Cardiac fibroblast (primary cell): ENCODE data around the gene SPI1.

Experiments
- DNase-seq, 2 donors: peaks; one replicate each; pipeline versions ENCODE4 v3.0.0 to v3.0.0-alpha.2; 2010; ENCODE audit warnings: low read depth in 2 of 2
- H3K4me3 ChIP-seq, 2 donors: replicated peaks in 1 of 2; 1 replicate in 1 of 2; 2 replicates in 1 of 2; pipeline ENCODE4 v1.5.1; 2011; ENCODE audit warnings: low read depth in 2 of 2, low read length in 2 of 2, mild to moderate bottlenecking in 2 of 2, moderate library complexity in 1 of 2
- TF ChIP-seq, protein P1 (sequence below): IDR thresholded peaks from one replicate; pipeline ENCODE4 v1.5.1; 2011; ENCODE audit warnings: low read depth, mild to moderate bottlenecking, low read length, inconsistent platforms

SPI1 gene

DNA sequence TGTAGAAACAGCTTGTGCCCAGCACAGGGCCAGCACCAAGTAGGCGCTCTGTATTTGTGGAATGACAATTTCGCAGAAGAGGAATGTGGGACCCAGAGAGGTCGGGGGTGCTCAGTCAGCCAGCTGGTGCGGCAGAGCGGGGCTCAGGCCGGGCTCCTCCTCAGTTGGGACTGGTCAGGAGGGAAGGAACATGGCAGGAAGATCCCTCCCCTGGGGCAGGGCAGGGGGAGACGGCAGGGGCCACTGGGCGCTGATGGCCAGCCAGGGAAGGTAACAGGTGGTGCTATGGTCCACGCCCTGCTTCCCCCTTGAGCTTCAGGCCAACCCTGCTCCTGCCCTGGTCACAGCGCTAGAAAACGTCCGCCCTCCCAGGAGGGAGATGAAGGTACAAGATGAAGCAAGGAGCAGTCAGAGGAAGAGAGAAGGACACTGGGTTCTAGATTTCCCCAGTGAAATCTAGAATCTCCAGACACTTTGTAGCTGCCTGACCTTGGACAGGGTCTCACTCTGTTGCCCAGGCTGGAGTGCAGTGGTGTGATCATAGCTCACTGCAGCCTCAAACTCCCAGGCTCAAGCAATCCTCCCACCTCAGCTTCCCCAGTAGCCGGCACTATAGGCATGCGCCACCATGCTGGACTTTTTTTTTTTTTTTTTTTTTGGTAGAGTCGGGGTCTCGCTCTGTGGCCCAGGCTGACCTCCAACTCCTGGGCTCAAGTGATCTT is 13.5 kb upstream of the SPI1 start:
- no peak overlapping the region for H3K4me3 ChIP-seq
- no peak for DNase-seq
- TF ChIP-seq, protein P1, sequence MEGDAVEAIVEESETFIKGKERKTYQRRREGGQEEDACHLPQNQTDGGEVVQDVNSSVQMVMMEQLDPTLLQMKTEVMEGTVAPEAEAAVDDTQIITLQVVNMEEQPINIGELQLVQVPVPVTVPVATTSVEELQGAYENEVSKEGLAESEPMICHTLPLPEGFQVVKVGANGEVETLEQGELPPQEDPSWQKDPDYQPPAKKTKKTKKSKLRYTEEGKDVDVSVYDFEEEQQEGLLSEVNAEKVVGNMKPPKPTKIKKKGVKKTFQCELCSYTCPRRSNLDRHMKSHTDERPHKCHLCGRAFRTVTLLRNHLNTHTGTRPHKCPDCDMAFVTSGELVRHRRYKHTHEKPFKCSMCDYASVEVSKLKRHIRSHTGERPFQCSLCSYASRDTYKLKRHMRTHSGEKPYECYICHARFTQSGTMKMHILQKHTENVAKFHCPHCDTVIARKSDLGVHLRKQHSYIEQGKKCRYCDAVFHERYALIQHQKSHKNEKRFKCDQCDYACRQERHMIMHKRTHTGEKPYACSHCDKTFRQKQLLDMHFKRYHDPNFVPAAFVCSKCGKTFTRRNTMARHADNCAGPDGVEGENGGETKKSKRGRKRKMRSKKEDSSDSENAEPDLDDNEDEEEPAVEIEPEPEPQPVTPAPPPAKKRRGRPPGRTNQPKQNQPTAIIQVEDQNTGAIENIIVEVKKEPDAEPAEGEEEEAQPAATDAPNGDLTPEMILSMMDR = no peak

DNA sequence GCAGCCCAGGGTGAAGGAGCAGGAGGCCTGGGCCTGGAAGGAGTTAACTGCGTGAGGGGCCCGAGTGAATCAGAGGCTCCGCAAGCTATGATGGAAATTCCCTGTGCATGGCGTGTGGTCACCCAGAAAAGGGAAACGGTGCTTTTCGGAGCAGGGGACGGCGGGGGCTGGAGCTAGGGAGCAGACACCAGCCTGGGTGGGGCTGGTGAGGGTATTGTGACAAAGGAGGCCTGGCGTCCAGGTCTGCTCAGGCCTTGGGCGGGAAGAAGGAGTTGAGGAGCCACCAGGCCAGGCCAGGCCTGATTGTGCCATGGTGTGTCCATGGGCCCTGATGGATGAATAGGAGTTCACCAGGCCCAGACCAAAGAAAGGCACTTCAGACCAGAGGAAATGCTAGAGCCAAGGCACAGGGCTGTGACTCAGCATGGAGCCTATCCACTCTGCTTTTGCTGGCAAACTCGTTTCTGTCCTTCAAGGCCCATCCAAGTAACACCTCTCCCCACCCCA is 12.8 kb upstream of the SPI1 start:
- TF ChIP-seq, protein P1 = no peak
- DNase-seq = no peak
- no peak overlapping the region for H3K4me3 ChIP-seq

DNA sequence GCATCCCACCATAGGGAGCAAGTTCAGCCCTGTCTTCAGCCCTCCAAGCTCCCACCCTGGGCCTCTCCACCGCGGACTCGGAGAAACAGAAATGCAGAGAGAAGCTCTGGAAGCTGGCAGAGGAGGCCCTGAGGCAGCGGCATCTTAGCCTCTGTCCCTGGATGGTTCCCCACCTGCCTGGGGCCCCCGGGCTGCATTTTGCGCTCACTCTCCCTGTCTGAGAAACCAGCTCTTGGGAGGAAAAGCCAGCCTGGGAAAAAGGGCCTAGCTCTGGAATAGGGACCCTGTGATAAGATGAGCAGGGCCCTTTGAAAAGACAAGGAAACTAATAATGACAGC is 12.0 kb upstream of the SPI1 start:
- no peak for DNase-seq
- H3K4me3 ChIP-seq = no peak overlapping the region
- TF ChIP-seq, protein P1 = no peak

DNA sequence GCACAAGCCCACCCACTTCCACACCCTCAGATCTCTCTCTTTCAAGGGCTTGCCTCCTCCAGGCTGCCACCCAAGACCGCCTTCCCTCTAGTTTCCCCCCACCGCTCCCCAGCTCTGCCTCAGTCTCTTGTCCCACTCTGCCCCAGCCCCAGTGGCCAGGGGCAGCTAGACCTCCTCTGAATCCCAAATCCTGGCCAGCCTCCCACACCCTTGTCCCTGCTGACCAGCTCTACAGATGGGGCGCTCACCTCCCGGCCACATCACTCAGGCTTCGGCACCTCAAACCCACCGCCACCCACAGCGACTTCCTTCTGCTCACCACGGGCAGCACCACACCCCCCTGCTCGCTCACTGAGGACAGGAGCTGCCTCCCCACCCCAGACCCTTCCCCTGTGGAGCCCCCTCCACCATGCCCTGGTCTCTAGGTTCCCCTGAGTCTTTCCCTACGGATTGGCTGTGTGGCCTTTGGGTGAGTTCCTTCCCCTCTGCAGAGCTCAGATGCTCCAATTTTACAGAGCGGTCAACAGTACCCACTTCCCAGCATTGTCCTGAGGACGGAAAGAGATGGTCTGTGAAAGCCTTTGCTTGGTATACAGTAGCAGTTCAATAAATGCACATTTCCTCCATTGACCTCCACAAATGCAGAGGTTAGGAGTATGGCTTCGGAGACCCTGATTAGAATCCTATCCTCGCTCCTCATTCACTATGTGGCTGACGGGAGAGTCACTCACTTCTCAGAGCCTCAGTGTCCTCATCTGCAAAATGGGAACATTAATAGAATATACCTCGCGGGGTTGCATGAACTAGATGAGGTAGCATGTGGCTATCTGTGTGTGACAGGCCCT is 11.5 kb upstream of the SPI1 start:
- no peak overlapping the region for H3K4me3 ChIP-seq
- no peak for DNase-seq
- TF ChIP-seq, protein P1 = no peak

DNA sequence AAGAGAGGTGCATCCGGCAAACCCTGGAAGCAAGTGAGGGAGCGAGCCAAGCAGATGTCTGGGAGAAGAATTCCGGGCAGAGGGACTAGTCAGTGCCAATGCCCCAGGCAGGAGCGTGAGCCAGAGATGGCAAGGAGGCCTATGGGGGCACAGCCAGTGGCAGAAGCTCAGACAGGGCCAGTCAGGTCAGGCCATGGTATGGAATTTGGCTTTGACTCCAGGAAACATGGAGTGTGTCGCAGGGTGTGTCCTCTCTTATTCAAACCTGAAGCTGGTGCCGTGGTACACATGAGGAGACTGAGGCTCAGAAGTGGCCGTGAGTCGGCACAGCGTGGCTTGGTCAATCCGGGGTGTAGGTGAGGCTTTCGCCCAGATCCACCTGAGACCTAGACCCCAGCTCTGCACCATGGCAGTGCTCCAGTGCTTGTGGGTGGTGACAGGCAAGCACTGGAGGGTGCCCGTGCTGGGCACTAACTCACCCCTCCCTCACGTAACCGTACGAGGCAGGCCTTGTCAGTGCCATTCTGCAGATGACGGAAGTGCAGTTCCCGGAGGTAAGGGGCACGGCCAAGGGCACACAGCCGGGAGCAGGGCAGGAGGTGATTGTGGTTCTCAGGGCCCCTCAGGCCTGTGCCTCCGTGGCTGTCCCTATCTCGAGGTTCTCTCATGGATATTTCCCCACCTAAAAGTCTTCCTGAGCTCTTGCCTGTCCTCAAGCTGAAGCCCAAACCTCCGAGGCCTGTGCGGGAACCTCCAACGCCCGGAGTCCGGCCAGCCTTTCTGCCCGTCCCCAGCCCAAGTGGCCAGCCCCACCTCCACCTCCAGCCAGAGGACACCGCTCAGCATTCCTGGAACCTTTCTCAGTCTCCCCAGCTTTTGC is 10.6 kb upstream of the SPI1 start:
- no peak for DNase-seq
- TF ChIP-seq, protein P1 = no peak
- no peak overlapping the region for H3K4me3 ChIP-seq

DNA sequence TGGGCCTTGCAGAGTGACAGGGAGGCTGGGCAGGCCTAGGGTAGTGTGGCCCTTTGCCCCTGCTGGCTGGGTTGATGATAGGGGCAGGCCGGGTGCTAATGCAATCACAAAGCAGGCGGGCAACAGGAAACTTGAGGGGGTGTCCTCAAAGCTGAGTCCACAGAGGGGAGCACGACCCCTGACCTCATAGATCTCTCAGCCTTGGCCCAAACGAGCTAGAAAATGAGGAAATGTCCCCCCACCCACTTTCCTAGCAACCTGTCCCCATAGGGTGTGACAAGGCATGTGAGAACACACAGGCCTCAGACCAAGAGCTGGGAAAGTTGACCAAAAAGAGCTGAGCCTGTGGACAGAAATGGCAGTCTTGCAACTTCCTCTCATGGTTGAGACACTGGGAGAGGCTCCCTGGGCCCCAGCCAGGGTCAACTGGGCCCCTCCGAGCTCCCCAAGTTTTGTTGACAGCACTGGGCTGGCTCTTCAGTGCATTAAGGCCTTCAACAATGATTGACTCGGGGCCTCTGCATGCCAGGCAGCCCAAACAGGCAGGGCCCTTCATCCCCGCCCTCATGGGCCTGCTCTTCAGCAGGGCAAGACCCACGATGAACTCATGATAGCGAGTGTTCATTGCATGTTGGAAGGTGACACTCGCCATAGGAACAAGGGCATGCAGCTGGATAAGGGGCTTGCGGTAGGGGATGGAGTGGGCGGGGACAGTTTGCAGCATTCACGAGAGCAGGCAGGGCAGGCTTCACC is 9.8 kb upstream of the SPI1 start:
- no peak for DNase-seq
- H3K4me3 ChIP-seq = no peak overlapping the region
- TF ChIP-seq, protein P1 = no peak
